ENCODE measurements around the gene PLA2G6. TPM values are rescaled to one million over a fixed set of nuclear protein-coding genes. Genes with fewer than 3 reads are reported as not detected.
"Not testable (repeated sequence)": the region's sequence is repeated elsewhere in the genome, so short reads cannot be mapped to it uniquely, and the experiment has no call there.

Gene PLA2G6
- total RNA-seq, 1 experiment from 2014 or later = 36.0 TPM

DNA sequence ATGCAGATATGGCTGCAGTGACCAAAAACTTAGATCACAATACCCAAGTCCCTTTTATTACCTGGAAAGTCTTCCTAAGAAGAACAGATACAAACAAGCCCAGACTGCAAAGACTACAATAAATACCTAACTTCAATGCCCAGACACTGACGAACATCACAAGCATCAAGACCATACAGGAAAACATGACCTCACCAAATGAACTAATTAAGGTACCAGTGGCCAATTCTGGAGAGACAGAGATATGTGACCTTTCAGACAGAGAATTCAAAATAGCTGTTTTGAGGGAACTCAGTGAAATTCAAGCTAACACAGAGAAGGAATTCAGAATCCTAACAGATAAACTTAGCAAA lies 27.1 kb downstream of the PLA2G6 start:
- POLR2A ChIA-PET = not testable (repeated sequence)

DNA sequence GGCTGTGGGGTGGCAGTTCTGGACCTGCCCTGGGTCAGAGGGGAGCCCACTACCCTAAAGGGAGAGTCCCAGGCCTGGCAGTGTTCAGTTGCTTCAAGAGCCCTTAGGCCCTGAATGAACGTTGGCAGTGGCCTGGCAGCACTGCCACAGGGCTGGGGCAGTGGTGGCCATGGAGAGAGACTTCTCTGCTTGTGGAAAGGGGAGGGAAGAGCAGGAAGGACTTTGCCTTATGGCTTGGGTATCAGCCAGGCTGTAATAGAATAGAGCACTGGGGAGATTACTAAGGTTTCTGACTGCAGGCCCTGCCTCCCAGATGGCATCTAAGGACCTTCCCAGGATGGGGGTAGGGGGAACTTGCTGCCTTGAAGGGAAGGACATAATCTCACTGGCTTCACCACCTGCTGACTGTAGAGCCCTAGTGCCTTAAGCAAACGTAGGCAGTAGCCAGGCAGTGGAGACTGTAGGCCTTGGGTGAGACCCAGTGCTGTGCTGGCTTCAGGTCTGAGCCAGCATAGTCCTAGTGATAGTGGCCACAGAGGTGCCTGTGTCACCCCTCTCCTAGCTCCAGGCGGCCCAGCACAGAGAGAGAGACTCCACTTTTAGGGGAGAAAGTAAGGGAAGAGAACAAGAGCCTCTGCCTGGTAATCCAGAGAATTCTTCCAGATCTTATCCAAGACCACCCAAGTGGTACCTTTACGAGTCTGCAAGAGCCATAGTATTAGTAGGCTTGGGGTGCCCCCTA lies 27.6 kb downstream of the PLA2G6 start:
- no peak overlapping the region for H2AFZ ChIP-seq (ENCODE audit: low read depth, low read length, poor library complexity, severe bottlenecking)
- DNase-seq (ENCODE audit: low read depth, low spot score) = no peak
- TF ChIP-seq ZFX (IDR thresholded peaks at IDR 0.05) = no peak
- peak; percentile 35; the same call in 1 of the 2 replicates for TF ChIP-seq RAD21 (IDR thresholded peaks at IDR 0.05; ENCODE audit: low read depth)
- TF ChIP-seq SRF (IDR thresholded peaks at IDR 0.05; ENCODE audit: low read depth) = no peak
- no peak for TF ChIP-seq SIN3A (IDR thresholded peaks at IDR 0.05; ENCODE audit: low read depth)
- no peak for ATAC-seq
- no peaks in the 10 kb centered on the region for H3K9me2 ChIP-seq (ENCODE audit: insufficient read depth)
- no peak overlapping the region for H3K4me2 ChIP-seq (ENCODE audit: low read length)
- H3K79me2 ChIP-seq (ENCODE audit: insufficient read depth, low read length) = no peaks in the 10 kb centered on the region
- ChIA-PET RAD21 (ENCODE audit: low non-redundant PET in 1 of 2, low total read pairs in 2 of 2, uncharacterized antibody in 2 of 2, unreplicated experiment in 2 of 2) (no interaction called here), POLR2A (no interaction called here), CTCF (no interaction called here)
- H3K4me3 ChIP-seq (replicated peaks in 1 of 2; ENCODE audit: low read depth in 1 of 2, low read length in 2 of 2) = no peak overlapping the region
- no peak overlapping the region for H3K9ac ChIP-seq (ENCODE audit: low read length)
- no peaks in the 10 kb centered on the region for H3K27me3 ChIP-seq (ENCODE audit: insufficient read depth, low read length)
- H3K36me3 ChIP-seq (ENCODE audit: control insufficient read depth in 1 of 2, insufficient read depth in 2 of 2, low read length in 2 of 2) = no peaks in the 10 kb centered on the region
- no peaks in the 10 kb centered on the region for H3K9me3 ChIP-seq (ENCODE audit: control insufficient read depth in 1 of 2, insufficient read depth in 1 of 2, low read depth in 1 of 2, low read length in 2 of 2)
- no peak overlapping the region for H3K27ac ChIP-seq (ENCODE audit: low read depth, low read length)
- intact Hi-C loops (cut with micrococcal nuclease) = no loop called here
- H3K4me1 ChIP-seq (ENCODE audit: control insufficient read depth in 1 of 2, insufficient read depth in 2 of 2, low read length in 2 of 2) = no peaks in the 10 kb centered on the region
- no peaks in the 10 kb centered on the region for H4K20me1 ChIP-seq (ENCODE audit: insufficient read depth)
- no TSS peak for BruUV-seq (replicated peaks)

More for the DNA sequence above, 27.1 kb downstream of the PLA2G6 start:
- H3K79me2 ChIP-seq (ENCODE audit: insufficient read depth, low read length); H3K9ac ChIP-seq (ENCODE audit: low read length); DNase-seq (ENCODE audit: low read depth, low spot score); ATAC-seq; H3K9me2 ChIP-seq (ENCODE audit: insufficient read depth); H4K20me1 ChIP-seq (ENCODE audit: insufficient read depth); CTCF ChIA-PET; H2AFZ ChIP-seq (ENCODE audit: low read depth, low read length, poor library complexity, severe bottlenecking); H3K27me3 ChIP-seq (ENCODE audit: insufficient read depth, low read length); H3K4me3 ChIP-seq (replicated peaks in 1 of 2; ENCODE audit: low read depth in 1 of 2, low read length in 2 of 2); H3K27ac ChIP-seq (ENCODE audit: low read depth, low read length); H3K9me3 ChIP-seq (ENCODE audit: control insufficient read depth in 1 of 2, insufficient read depth in 1 of 2, low read depth in 1 of 2, low read length in 2 of 2); H3K36me3 ChIP-seq (ENCODE audit: control insufficient read depth in 1 of 2, insufficient read depth in 2 of 2, low read length in 2 of 2); RAD21 ChIA-PET (ENCODE audit: low non-redundant PET in 1 of 2, low total read pairs in 2 of 2, uncharacterized antibody in 2 of 2, unreplicated experiment in 2 of 2); H3K4me2 ChIP-seq (ENCODE audit: low read length); intact Hi-C loops (cut with micrococcal nuclease); H3K4me1 ChIP-seq (ENCODE audit: control insufficient read depth in 1 of 2, insufficient read depth in 2 of 2, low read length in 2 of 2); BruUV-seq (replicated peaks): not testable (repeated sequence)
- TF ChIP-seq, protein P1, sequence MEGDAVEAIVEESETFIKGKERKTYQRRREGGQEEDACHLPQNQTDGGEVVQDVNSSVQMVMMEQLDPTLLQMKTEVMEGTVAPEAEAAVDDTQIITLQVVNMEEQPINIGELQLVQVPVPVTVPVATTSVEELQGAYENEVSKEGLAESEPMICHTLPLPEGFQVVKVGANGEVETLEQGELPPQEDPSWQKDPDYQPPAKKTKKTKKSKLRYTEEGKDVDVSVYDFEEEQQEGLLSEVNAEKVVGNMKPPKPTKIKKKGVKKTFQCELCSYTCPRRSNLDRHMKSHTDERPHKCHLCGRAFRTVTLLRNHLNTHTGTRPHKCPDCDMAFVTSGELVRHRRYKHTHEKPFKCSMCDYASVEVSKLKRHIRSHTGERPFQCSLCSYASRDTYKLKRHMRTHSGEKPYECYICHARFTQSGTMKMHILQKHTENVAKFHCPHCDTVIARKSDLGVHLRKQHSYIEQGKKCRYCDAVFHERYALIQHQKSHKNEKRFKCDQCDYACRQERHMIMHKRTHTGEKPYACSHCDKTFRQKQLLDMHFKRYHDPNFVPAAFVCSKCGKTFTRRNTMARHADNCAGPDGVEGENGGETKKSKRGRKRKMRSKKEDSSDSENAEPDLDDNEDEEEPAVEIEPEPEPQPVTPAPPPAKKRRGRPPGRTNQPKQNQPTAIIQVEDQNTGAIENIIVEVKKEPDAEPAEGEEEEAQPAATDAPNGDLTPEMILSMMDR (IDR thresholded peaks at IDR 0.05 in 2 of 3, conservative IDR thresholded peaks at IDR 0.05 in 1 of 3; ENCODE audit: borderline replicate concordance in 1 of 3, insufficient read depth in 1 of 3, low read depth in 2 of 3, low read length in 2 of 3) = 0 out of 6 replicates have a peak, but pooled peaks of 1 of the 3 experiments have one; percentile 19
